ENCODE results near the gene HGD. TPM values are rescaled to one million over a fixed set of nuclear protein-coding genes. Genes with fewer than 3 reads are reported as not detected.
"Not testable (repeated sequence)": the region's sequence is repeated elsewhere in the genome, so short reads cannot be mapped to it uniquely, and the experiment has no call there.

Gene HGD
- total RNA-seq, 1 donor from 2014 or later = 0.19 TPM

- Mint-ChIP-seq H3K27me3 (no peaks in the 10 kb centered on the region), H3K9me3 (peaks cover 5% of the 10 kb centered on the region), H3K4me1 (no peaks in the 10 kb centered on the region), H3K4me3 (no peak overlapping the region), H3K36me3 (ENCODE audit: low read depth) (no peaks in the 10 kb centered on the region), H3K27ac (no peak overlapping the region)
- intact Hi-C loops (cut with micrococcal nuclease) = no loop called here
- no peak for DNase-seq
These were observed 41.8 kb downstream of the HGD start for GRCh38 chr3:120640231-120640630.

GRCh38 chr3:120638820-120639219 lies 43.2 kb downstream of the HGD start:
- H3K4me1 Mint-ChIP-seq; H3K27me3 Mint-ChIP-seq; H3K36me3 Mint-ChIP-seq (ENCODE audit: low read depth); H3K27ac Mint-ChIP-seq; DNase-seq; H3K4me3 Mint-ChIP-seq; intact Hi-C loops (cut with micrococcal nuclease); H3K9me3 Mint-ChIP-seq: not testable (repeated sequence)

DNA sequence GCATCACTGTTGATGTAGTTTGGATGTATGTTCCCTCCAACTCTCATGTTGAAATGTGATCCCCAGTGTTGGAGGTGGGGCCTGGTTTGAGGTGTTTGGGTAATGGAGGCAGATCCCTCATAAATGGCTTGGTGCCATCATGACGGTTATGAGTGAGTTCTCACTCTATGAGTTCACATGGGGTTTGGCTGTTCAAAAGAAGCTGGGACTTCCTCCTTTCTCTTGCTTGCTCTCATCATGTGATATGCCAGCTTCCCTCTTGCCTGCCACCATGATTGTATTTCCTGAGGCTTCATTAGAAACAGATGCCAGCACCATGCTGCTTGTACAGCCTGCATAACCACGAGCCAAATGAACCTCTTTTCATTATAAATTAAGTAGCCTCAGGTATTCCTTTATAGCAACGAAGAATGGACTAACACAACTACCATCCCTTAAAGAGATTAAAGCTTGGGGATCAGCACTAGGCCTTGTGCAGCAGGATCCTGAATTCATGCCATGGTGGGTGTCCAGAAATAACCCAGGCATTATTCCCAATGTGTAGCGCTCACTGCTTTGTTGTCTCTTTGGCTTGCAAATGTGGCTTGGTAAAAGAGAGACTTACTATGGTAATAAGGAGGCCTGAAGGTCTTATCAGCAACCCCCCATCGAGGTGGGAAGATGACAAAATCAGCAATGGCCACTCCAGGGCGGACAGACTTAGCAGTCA lies 44.0 kb downstream of the HGD start:
- intact Hi-C loops (cut with micrococcal nuclease) = no loop called here
- Mint-ChIP-seq H3K36me3 (ENCODE audit: low read depth) (no peaks in the 10 kb centered on the region), H3K27ac (no peak overlapping the region), H3K27me3 (no peaks in the 10 kb centered on the region), H3K9me3 (peaks cover 5% of the 10 kb centered on the region), H3K4me1 (no peaks in the 10 kb centered on the region), H3K4me3 (no peak overlapping the region)
- DNase-seq = no peak

DNA sequence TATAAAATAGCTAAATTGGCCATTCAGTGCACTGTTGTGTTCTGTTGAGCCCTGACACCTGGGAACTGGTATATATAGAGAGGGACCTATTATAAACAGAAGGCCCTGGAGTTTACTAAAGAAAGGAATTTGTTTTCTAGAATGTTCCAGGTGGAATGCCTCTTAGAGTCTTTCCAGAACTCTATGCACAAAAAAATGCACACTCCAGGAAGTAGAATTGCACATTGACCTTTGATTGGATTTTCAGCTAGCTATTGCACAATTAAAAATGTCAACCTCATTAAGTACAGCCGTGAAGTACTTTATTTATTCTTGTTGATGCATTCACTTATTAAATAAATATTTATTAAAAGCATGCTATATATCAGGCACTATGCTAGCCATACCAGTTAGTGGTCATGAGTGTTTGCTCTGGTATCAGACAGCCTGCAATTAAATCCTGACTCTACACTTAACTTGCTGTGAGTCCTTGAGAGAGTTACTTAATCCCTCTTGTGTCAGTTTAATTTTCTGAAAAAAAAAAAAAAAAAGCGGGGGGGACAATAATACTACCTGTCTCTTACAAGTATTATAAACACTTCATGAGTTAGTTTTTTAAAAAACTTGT lies 45.1 kb downstream of the HGD start:
- Mint-ChIP-seq H3K9me3 (peaks cover 5% of the 10 kb centered on the region), H3K27me3 (no peaks in the 10 kb centered on the region), H3K36me3 (ENCODE audit: low read depth) (no peaks in the 10 kb centered on the region), H3K4me1 (no peaks in the 10 kb centered on the region), H3K27ac (no peak overlapping the region), H3K4me3 (no peak overlapping the region)
- no peak for DNase-seq
- intact Hi-C loops (cut with micrococcal nuclease) = no loop called here

GRCh38 chr3:120634539-120634938 lies 47.5 kb downstream of the HGD start:
- Mint-ChIP-seq H3K4me1 (no peaks in the 10 kb centered on the region), H3K9me3 (peaks cover 17% of the 10 kb centered on the region), H3K27ac (no peak overlapping the region), H3K27me3 (no peaks in the 10 kb centered on the region), H3K36me3 (ENCODE audit: low read depth) (no peaks in the 10 kb centered on the region), H3K4me3 (no peak overlapping the region)
- no peak for DNase-seq
- intact Hi-C loops (cut with micrococcal nuclease) = no loop called here

GRCh38 chr3:120625159-120625586 lies 56.9 kb downstream of the HGD start:
- H3K4me3 Mint-ChIP-seq = no peak overlapping the region
- H3K36me3 Mint-ChIP-seq (ENCODE audit: low read depth) = no peaks in the 10 kb centered on the region
- no peak overlapping the region for H3K27ac Mint-ChIP-seq
- intact Hi-C loops (cut with micrococcal nuclease) = no loop called here
- DNase-seq = no peak
- peaks cover 21% of the 10 kb centered on the region for H3K9me3 Mint-ChIP-seq
- H3K4me1 Mint-ChIP-seq = no peaks in the 10 kb centered on the region
- no peaks in the 10 kb centered on the region for H3K27me3 Mint-ChIP-seq

DNA sequence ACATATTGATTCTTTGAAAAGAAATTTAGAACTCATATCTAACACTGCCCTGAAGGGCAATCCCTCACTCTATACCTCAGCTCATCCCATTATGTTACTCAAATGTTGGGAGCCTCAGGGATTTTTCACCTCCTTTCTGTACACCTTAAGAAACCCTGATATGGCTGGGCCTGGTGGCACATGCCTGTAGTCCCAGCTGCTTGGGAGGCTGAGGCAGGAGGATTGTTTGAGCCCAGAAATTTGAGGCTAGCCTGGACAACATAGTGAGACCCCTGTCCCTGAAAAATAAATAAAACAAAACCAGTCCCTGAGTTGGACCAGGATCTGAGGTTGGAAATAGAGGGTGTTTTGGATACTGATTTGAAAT lies 58.3 kb downstream of the HGD start:
- no peak overlapping the region for H3K27ac Mint-ChIP-seq
- H3K36me3 Mint-ChIP-seq (ENCODE audit: low read depth) = no peaks in the 10 kb centered on the region
- H3K27me3 Mint-ChIP-seq = no peaks in the 10 kb centered on the region
- no peak overlapping the region for H3K4me3 Mint-ChIP-seq
- DNase-seq = no peak
- no peaks in the 10 kb centered on the region for H3K4me1 Mint-ChIP-seq
- peaks cover 15% of the 10 kb centered on the region for H3K9me3 Mint-ChIP-seq
- intact Hi-C loops (cut with micrococcal nuclease) = no loop called here

- H3K4me3 Mint-ChIP-seq = no peak overlapping the region
- H3K36me3 Mint-ChIP-seq (ENCODE audit: low read depth) = no peaks in the 10 kb centered on the region
- H3K27ac Mint-ChIP-seq = no peak overlapping the region
- H3K27me3 Mint-ChIP-seq = no peaks in the 10 kb centered on the region
- DNase-seq = peak; percentile 62
- intact Hi-C loops (cut with micrococcal nuclease) = no loop called here
- peaks cover 15% of the 10 kb centered on the region for H3K9me3 Mint-ChIP-seq
- H3K4me1 Mint-ChIP-seq = no peaks in the 10 kb centered on the region
These were observed 58.9 kb downstream of the HGD start for GRCh38 chr3:120622870-120623726.

- Mint-ChIP-seq H3K27me3 (no peaks in the 10 kb centered on the region), H3K36me3 (ENCODE audit: low read depth) (no peaks in the 10 kb centered on the region), H3K4me3 (no peak overlapping the region), H3K4me1 (no peaks in the 10 kb centered on the region), H3K27ac (no peak overlapping the region), H3K9me3 (peaks cover 15% of the 10 kb centered on the region)
- no peak for DNase-seq
- intact Hi-C loops (cut with micrococcal nuclease) = no loop called here
These were observed 59.6 kb downstream of the HGD start for GRCh38 chr3:120622457-120622856.

GRCh38 chr3:120616745-120617144 lies 65.3 kb downstream of the HGD start:
- H3K4me1 Mint-ChIP-seq; H3K36me3 Mint-ChIP-seq (ENCODE audit: low read depth); intact Hi-C loops (cut with micrococcal nuclease); H3K4me3 Mint-ChIP-seq; DNase-seq; H3K27ac Mint-ChIP-seq; H3K9me3 Mint-ChIP-seq; H3K27me3 Mint-ChIP-seq: not testable (repeated sequence)

- DNase-seq = no peak
- Mint-ChIP-seq H3K4me3 (no peak overlapping the region), H3K36me3 (ENCODE audit: low read depth) (no peaks in the 10 kb centered on the region), H3K27ac (no peak overlapping the region), H3K9me3 (no peaks in the 10 kb centered on the region), H3K27me3 (peaks cover 7% of the 10 kb centered on the region), H3K4me1 (no peaks in the 10 kb centered on the region)
- intact Hi-C loops (cut with micrococcal nuclease) = no loop called here
These were observed 66.0 kb downstream of the HGD start for GRCh38 chr3:120615847-120616609.

GRCh38 chr3:120614765-120615164 lies 67.3 kb downstream of the HGD start:
- no peaks in the 10 kb centered on the region for H3K4me1 Mint-ChIP-seq
- H3K9me3 Mint-ChIP-seq = peaks cover 5% of the 10 kb centered on the region
- no peaks in the 10 kb centered on the region for H3K36me3 Mint-ChIP-seq (ENCODE audit: low read depth)
- DNase-seq = no peak
- no peak overlapping the region for H3K4me3 Mint-ChIP-seq
- intact Hi-C loops (cut with micrococcal nuclease) = no loop called here
- H3K27ac Mint-ChIP-seq = no peak overlapping the region
- peaks cover 11% of the 10 kb centered on the region for H3K27me3 Mint-ChIP-seq

DNA sequence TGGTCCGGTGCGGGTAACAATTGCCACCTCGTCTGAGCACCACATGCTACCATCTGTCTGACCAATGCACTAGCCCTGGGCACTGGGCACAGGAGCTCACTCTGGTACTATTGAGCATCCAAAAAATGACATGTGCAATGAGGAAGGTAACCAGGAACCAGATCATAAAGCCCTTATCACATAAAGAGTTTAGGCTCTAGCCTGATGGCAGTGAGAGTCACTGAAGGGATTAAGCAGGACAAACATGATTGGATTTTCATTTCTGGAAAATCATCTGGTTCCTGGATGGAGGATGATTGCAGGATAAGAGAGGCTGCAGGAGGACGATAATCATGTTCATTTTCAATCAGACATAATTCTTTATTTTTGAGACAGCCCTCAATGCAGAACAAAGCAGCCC lies 73.5 kb downstream of the HGD start:
- Mint-ChIP-seq H3K4me1 (no peaks in the 10 kb centered on the region), H3K27ac (no peak overlapping the region), H3K9me3 (peaks cover 8% of the 10 kb centered on the region), H3K4me3 (no peak overlapping the region), H3K27me3 (peaks cover 11% of the 10 kb centered on the region), H3K36me3 (ENCODE audit: low read depth) (no peaks in the 10 kb centered on the region)
- DNase-seq = no peak
- intact Hi-C loops (cut with micrococcal nuclease) = no loop called here

GRCh38 chr3:120604784-120605183 lies 77.3 kb downstream of the HGD start:
- Mint-ChIP-seq H3K9me3 (peaks cover 3% of the 10 kb centered on the region), H3K27ac (no peak overlapping the region), H3K4me3 (no peak overlapping the region), H3K36me3 (ENCODE audit: low read depth) (peaks cover 22% of the 10 kb centered on the region), H3K27me3 (no peaks in the 10 kb centered on the region), H3K4me1 (peaks cover 5% of the 10 kb centered on the region)
- intact Hi-C loops (cut with micrococcal nuclease) = no loop called here
- DNase-seq = no peak
